OCI-LY1 (cell line): Measurements from ENCODE around the gene BPIFB2.

Source experiments
- H2AFZ ChIP-seq: fragments of 200-600 bp; sonication (generic), shearing (Covaris generic); 2 replicates; pipeline ENCODE4 v1.6.0; 2014; ENCODE audit warnings: antibody characterized with exemption, mild to moderate bottlenecking, low read length
- H3F3A ChIP-seq: fragments of 200-600 bp; sonication (generic), shearing (Covaris generic); 2 replicates; pipeline ENCODE4 v1.6.0; 2014; ENCODE audit warnings: mild to moderate bottlenecking, antibody characterized with exemption, low read length, moderate library complexity; ENCODE audit not compliant: insufficient read depth
- H3K27ac ChIP-seq: fragments of 200-600 bp; sonication (generic); 2 replicates; pipeline ENCODE4 v1.5.1; 2014; ENCODE audit warnings: low read length, mixed run types, mild to moderate bottlenecking, low read depth; ENCODE audit not compliant: poor library complexity, severe bottlenecking
- H3K27me3 ChIP-seq: fragments of 200-600 bp; sonication (generic); 2 replicates; pipeline ENCODE4 v1.6.0; 2014; ENCODE audit warnings: antibody characterized with exemption, mild to moderate bottlenecking, low read length, moderate library complexity; ENCODE audit not compliant: insufficient read depth
- H3K36me3 ChIP-seq: fragments of 200-600 bp; sonication (generic); 2 replicates; pipeline ENCODE4 v1.6.1; 2014; ENCODE audit warnings: mild to moderate bottlenecking, antibody characterized with exemption, low read length, moderate library complexity, mixed read lengths; ENCODE audit not compliant: insufficient read depth
- H3K4me1 ChIP-seq: fragments of 200-600 bp; sonication (generic); 2 replicates; pipeline ENCODE4 v1.5.1; 2014; ENCODE audit warnings: mild to moderate bottlenecking, low read length, moderate library complexity; ENCODE audit not compliant: insufficient read depth, severe bottlenecking
- H3K4me2 ChIP-seq: fragments of 200-600 bp; sonication (generic), shearing (Covaris generic); 2 replicates; pipeline ENCODE4 v1.6.1; 2014; ENCODE audit warnings: low read length
- H3K4me3 ChIP-seq: fragments of 200-600 bp; sonication (generic); 2 replicates; pipeline ENCODE4 v1.5.1; 2014; ENCODE audit warnings: low read length, low read depth, mild to moderate bottlenecking, mixed read lengths; ENCODE audit not compliant: poor library complexity, severe bottlenecking
- H3K79me2 ChIP-seq: fragments of 200-600 bp; shearing (Covaris generic); 2 replicates; pipeline ENCODE4 v1.6.1; 2016; ENCODE audit warnings: mixed run types, low read length, mixed read lengths; ENCODE audit not compliant: insufficient read depth
- H3K9ac ChIP-seq: fragments of 200-600 bp; sonication (generic), shearing (Covaris generic); 2 replicates; pipeline ENCODE4 v1.6.1; 2014; ENCODE audit warnings: mild to moderate bottlenecking, low read length, mixed read lengths
- H3K9me2 ChIP-seq: fragments of 200-600 bp; sonication (generic), shearing (Covaris generic); 2 replicates; pipeline ENCODE4 v1.6.1; 2014; ENCODE audit warnings: low read depth, mild to moderate bottlenecking, low read length, mixed read lengths
- H3K9me3 ChIP-seq: fragments of 200-600 bp; shearing (Covaris generic); 2 replicates; pipeline ENCODE4 v1.6.1; 2014; ENCODE audit warnings: low read length, mixed read lengths
- H4K20me1 ChIP-seq: fragments of 200-600 bp; sonication (generic), shearing (Covaris generic); 2 replicates; pipeline ENCODE4 v1.6.0; 2016; ENCODE audit warnings: mild to moderate bottlenecking, low read length; ENCODE audit not compliant: insufficient read depth
- EZH2 ChIP-seq: fragments of 200-600 bp; sonication (generic), shearing (Covaris generic); IDR thresholded peaks from 2 replicates; pipeline ENCODE4 v1.8.0; 2017; ENCODE audit warnings: borderline replicate concordance, mixed run types, mild to moderate bottlenecking, antibody characterized with exemption, low read length, moderate library complexity, mixed read lengths
- TF ChIP-seq, protein P1 (sequence below): fragments of 200-600 bp; sonication (generic), shearing (Covaris generic); IDR thresholded peaks from 2 replicates; pipeline ENCODE4 v1.5.1; 2017; ENCODE audit warnings: mild to moderate bottlenecking, antibody characterized with exemption, low read length, moderate library complexity, mixed read lengths

BPIFB2 gene

DNA sequence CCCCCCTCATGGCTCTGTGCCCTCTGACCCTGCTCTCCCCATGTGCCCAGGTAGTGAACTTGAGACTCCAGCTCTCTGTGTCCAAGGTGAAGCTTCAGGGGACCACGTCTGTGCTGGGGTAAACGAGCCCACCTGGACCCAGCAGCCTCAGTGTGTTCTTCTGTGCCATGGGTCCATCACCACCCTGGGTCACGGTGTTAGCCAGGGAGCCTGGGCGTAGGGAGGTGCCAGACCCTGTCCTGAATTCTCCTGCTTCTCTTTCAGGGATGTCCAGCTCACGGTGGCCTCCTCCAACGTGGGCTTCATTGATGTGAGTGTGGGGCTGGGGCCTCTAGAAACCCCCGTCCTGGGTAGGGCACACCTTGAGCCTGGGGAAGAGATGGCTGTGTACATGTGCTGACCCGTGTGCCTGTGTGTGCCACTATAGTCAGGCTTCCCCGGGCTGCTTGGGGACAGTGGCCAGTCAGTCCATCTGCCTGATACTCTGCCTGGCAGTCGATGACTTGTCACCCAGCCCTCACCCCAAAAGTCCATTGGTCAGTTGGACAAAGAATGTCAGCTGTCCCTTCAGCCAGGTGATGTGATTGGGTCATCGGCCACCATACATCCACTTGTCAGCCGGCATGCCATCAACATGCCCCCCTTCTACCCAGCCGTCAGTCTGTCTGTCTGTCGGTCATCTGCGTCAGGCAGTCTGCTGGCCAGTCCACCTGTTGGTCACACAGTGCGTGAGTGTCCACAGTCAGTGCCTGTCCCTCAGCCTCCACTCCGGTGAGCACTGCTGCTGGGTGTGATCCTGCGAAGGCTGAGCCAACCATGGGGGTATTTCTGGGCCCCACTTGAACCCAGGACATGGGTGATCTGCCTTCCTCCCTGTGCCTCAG, 13.0 kb downstream of the BPIFB2 start:
- no peaks in the 10 kb centered on the region for H3K36me3 ChIP-seq
- no peaks in the 10 kb centered on the region for H3K9me3 ChIP-seq
- H3K27me3 ChIP-seq, result no peaks in the 10 kb centered on the region
- H3K4me1 ChIP-seq, result no peaks in the 10 kb centered on the region
- no peaks in the 10 kb centered on the region for H3F3A ChIP-seq
- no peak overlapping the region for H2AFZ ChIP-seq
- no peak overlapping the region for H3K9ac ChIP-seq
- no peaks in the 10 kb centered on the region for H3K9me2 ChIP-seq
- no peaks in the 10 kb centered on the region for H4K20me1 ChIP-seq
- H3K27ac ChIP-seq, result no peak overlapping the region
- no peaks in the 10 kb centered on the region for H3K79me2 ChIP-seq
- H3K4me2 ChIP-seq, result no peak overlapping the region
- H3K4me3 ChIP-seq, result no peak overlapping the region
- TF ChIP-seq EZH2, result no peak
- TF ChIP-seq, protein P1, sequence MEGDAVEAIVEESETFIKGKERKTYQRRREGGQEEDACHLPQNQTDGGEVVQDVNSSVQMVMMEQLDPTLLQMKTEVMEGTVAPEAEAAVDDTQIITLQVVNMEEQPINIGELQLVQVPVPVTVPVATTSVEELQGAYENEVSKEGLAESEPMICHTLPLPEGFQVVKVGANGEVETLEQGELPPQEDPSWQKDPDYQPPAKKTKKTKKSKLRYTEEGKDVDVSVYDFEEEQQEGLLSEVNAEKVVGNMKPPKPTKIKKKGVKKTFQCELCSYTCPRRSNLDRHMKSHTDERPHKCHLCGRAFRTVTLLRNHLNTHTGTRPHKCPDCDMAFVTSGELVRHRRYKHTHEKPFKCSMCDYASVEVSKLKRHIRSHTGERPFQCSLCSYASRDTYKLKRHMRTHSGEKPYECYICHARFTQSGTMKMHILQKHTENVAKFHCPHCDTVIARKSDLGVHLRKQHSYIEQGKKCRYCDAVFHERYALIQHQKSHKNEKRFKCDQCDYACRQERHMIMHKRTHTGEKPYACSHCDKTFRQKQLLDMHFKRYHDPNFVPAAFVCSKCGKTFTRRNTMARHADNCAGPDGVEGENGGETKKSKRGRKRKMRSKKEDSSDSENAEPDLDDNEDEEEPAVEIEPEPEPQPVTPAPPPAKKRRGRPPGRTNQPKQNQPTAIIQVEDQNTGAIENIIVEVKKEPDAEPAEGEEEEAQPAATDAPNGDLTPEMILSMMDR, result no peak

DNA sequence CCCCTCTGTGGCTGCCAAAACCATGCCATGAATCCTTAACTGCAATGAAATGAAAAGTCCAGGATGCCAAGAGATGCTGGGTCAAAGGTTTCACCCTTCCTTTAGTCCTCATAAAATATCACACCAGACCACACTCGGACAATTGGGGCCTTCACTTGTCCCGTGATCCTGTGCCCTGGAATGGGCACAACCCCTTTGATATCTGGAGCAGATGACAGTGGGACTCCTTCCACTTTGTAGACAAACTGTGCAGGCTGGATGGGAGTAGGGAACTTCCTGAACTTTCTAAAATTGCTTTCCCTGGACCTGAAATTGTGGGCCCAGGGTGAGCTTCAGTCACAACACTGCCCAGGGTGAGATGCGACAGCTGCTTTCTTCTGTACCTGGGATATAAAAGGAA, 14.4 kb downstream of the BPIFB2 start:
- Histone ChIP-seq H4K20me1 (no peaks in the 10 kb centered on the region), H3F3A (no peaks in the 10 kb centered on the region), H3K4me1 (no peaks in the 10 kb centered on the region), H3K27ac (no peak overlapping the region), H3K4me2 (no peak overlapping the region), H2AFZ (no peak overlapping the region), H3K79me2 (no peaks in the 10 kb centered on the region), H3K4me3 (no peak overlapping the region), H3K36me3 (no peaks in the 10 kb centered on the region), H3K9me2 (no peaks in the 10 kb centered on the region), H3K27me3 (no peaks in the 10 kb centered on the region), H3K9ac (no peak overlapping the region), H3K9me3 (no peaks in the 10 kb centered on the region)
- no peak for TF ChIP-seq EZH2
- TF ChIP-seq, protein P1, result no peak

DNA sequence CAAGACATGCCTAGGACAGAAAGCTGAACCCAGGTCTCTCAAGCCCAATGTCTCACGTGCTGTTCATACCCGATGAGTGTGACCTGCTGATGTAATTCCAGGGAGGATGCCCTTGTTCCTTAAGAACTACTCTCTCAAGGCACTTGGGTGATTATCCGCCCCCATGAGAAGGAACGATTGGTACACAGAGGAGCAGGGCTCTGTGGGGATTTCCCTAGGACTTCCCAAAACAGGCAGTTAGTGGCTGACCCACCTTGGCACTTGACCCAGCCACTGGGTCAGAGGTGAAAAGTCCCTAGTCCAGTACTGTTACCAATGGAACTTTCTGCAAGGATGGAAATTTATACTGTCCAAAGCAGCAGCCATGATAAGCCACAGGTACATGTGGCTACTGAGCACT, 14.8 kb downstream of the BPIFB2 start:
- no peak overlapping the region for H3K4me3 ChIP-seq
- H2AFZ ChIP-seq, result no peak overlapping the region
- H3F3A ChIP-seq, result no peaks in the 10 kb centered on the region
- no peak overlapping the region for H3K9ac ChIP-seq
- no peaks in the 10 kb centered on the region for H3K36me3 ChIP-seq
- TF ChIP-seq, protein P1, result no peak
- TF ChIP-seq EZH2, result no peak
- no peaks in the 10 kb centered on the region for H3K79me2 ChIP-seq
- H3K4me1 ChIP-seq, result no peaks in the 10 kb centered on the region
- H4K20me1 ChIP-seq, result no peaks in the 10 kb centered on the region
- H3K27ac ChIP-seq, result no peak overlapping the region
- H3K9me2 ChIP-seq, result no peaks in the 10 kb centered on the region
- no peaks in the 10 kb centered on the region for H3K9me3 ChIP-seq
- no peak overlapping the region for H3K4me2 ChIP-seq
- no peaks in the 10 kb centered on the region for H3K27me3 ChIP-seq
